Ascending aorta (tissue), 2 donors: ENCODE results near the gene BABAM2. TPM values are rescaled to one million over a fixed set of nuclear protein-coding genes. Genes with fewer than 3 reads are reported as not detected.

Experiments used
- DNase-seq, 2 donors: peaks; one replicate each; pipeline ENCODE4 v3.0.0-alpha.2; 2019; ENCODE audit warnings: low spot score in 2 of 2
- H3K27ac ChIP-seq, 2 donors: fragments of 200-600 bp; sonication (generic); one replicate each; pipeline ENCODE4 v1.5.1; 2016 to 2017; ENCODE audit warnings: mild to moderate bottlenecking in 1 of 2
- H3K27me3 ChIP-seq: fragments of 200-600 bp; sonication (generic); one replicate; pipeline ENCODE4 v1.5.1; 2017
- H3K36me3 ChIP-seq, 2 donors: fragments of 200-600 bp; sonication (generic); one replicate each; pipeline ENCODE4 v1.5.1; 2016
- H3K4me1 ChIP-seq, 2 donors: fragments of 200-600 bp; sonication (generic); one replicate each; pipeline ENCODE4 v1.5.1; 2016 to 2017; ENCODE audit warnings: mild to moderate bottlenecking in 1 of 2
- H3K4me3 ChIP-seq, 2 donors: fragments of 200-600 bp; sonication (generic); one replicate each; pipeline ENCODE4 v1.5.1; 2016 to 2017; ENCODE audit warnings: mild to moderate bottlenecking in 1 of 2
- H3K9me3 ChIP-seq, 2 donors: fragments of 200-600 bp; sonication (generic); one replicate each; pipeline ENCODE4 v1.5.1; 2016
- CTCF ChIP-seq, 3 experiments: fragments of 200-600 bp in 2 of 3; fragments of 450-650 bp in 1 of 3; sonication (generic) in 2 of 3; IDR thresholded peaks; one replicate each; pipeline ENCODE4 v1.5.1; 2016 to 2019; ENCODE audit warnings: antibody characterized with exemption in 3 of 3, mild to moderate bottlenecking in 1 of 3, moderate library complexity in 1 of 3
- intact Hi-C: fragments of 100-400 bp; cut with DNase I; formaldehyde crosslinking; loops from one replicate; pipeline ENCODE4 v1.15.1; 2023
- total RNA-seq: library from RNA; depleted of rRNA; stranded (reverse); fragments of >200 nt; gene quantifications from one replicate; pipeline ENCODE4 v1.1.0, GENCODE V29; 2016

Gene BABAM2
- total RNA-seq, 1 donor from 2014 or later: 19.6 TPM

- no peak for TF ChIP-seq CTCF (IDR thresholded peaks at IDR 0.05)
- Histone ChIP-seq H3K36me3 (no peaks in the 10 kb centered on the region), H3K27me3 (no peaks in the 10 kb centered on the region), H3K9me3 (no peaks in the 10 kb centered on the region), H3K27ac (no peak overlapping the region), H3K4me3 (no peak overlapping the region), H3K4me1 (no peaks in the 10 kb centered on the region)
- intact Hi-C loops: no loop called here
- DNase-seq: no peak
Measured at GRCh38 chr2:27849558-27850205, 40.8 kb upstream of the BABAM2 start.

- no peak for DNase-seq
- Histone ChIP-seq H3K36me3 (no peaks in the 10 kb centered on the region), H3K27me3 (no peaks in the 10 kb centered on the region), H3K27ac (no peak overlapping the region), H3K4me1 (no peaks in the 10 kb centered on the region), H3K9me3 (peaks cover 0 to 1% of the 10 kb centered on the region in 2 donors), H3K4me3 (no peak overlapping the region)
- no peak for TF ChIP-seq CTCF (IDR thresholded peaks at IDR 0.05)
- intact Hi-C loops: no loop called here
Measured at GRCh38 chr2:27852691-27853090, 37.8 kb upstream of the BABAM2 start.

GRCh38 chr2:27854229-27854862 lies 36.2 kb upstream of the BABAM2 start:
- intact Hi-C loops: no loop called here
- DNase-seq: no peak

GRCh38 chr2:27855476-27855875 lies 35.1 kb upstream of the BABAM2 start:
- Histone ChIP-seq H3K9me3 (peaks cover 0 to 6% of the 10 kb centered on the region in 2 donors), H3K4me1 (no peaks in the 10 kb centered on the region), H3K36me3 (no peaks in the 10 kb centered on the region), H3K27ac (no peak overlapping the region), H3K27me3 (no peaks in the 10 kb centered on the region), H3K4me3 (no peak overlapping the region)
- intact Hi-C loops: no loop called here
- no peak for TF ChIP-seq CTCF (IDR thresholded peaks at IDR 0.05)
- no peak for DNase-seq

More at GRCh38 chr2:27854229-27854862, 36.2 kb upstream of the BABAM2 start:
- H3K4me3 ChIP-seq: no peak overlapping the region
- peaks cover 0 to 6% of the 10 kb centered on the region in 2 donors for H3K9me3 ChIP-seq
- H3K4me1 ChIP-seq: no peaks in the 10 kb centered on the region
- no peaks in the 10 kb centered on the region for H3K36me3 ChIP-seq
- no peaks in the 10 kb centered on the region for H3K27me3 ChIP-seq
- no peak overlapping the region for H3K27ac ChIP-seq
- no peak for TF ChIP-seq CTCF (IDR thresholded peaks at IDR 0.05)

GRCh38 chr2:27856386-27856785 lies 34.1 kb upstream of the BABAM2 start:
- Histone ChIP-seq H3K4me1 (no peaks in the 10 kb centered on the region), H3K27me3 (no peaks in the 10 kb centered on the region), H3K36me3 (no peaks in the 10 kb centered on the region), H3K27ac (no peak overlapping the region), H3K4me3 (no peak overlapping the region), H3K9me3 (peaks cover 0 to 6% of the 10 kb centered on the region in 2 donors)
- intact Hi-C loops: no loop called here
- no peak for TF ChIP-seq CTCF (IDR thresholded peaks at IDR 0.05)
- DNase-seq: no peak
